ENCODE measurements around the gene RNASET2. TPM values are rescaled to one million over a fixed set of nuclear protein-coding genes. Genes with fewer than 3 reads are reported as not detected.
A peak's percentile ranks its signal among the peaks of the same experiment; 100 is the strongest.

The RNASET2 gene
- 100 to 1,000 TPM in 1 of 2 donors, 10 to 100 TPM in 1; 87.1 to 126 TPM for total RNA-seq

GRCh38 chr6:166956444-166957086 lies at the start of gene RNASET2:
Gene RNASET2, minus strand, starts transcription at chr6:166956550. Its CDS starts 368 bp downstream, at chr6:166956182.
- intact Hi-C loops (cut with DNase I) = loop anchor here (5.0 kb wide), 1 partner anchor 41 kb away; the partner anchor contains the start of gene CEP43
- DNase-seq = peak; percentile 99

GRCh38 chr6:167005350-167006159 lies 49.2 kb upstream of the RNASET2 start:
- no peaks in the 10 kb centered on the region for H3K9me3 ChIP-seq
- intact Hi-C loops (cut with DNase I) = no loop called here
- no peak overlapping the region for H3K4me3 ChIP-seq
- no peak overlapping the region for H3K27ac ChIP-seq
- H3K9ac ChIP-seq (ENCODE audit: low read depth in 2 of 2, low read length in 2 of 2) = no peak overlapping the region
- no peaks in the 10 kb centered on the region for H3K27me3 ChIP-seq
- peak; percentile 23 for DNase-seq
- peaks cover 2% of the 10 kb centered on the region for H3K4me1 ChIP-seq
- no peak for TF ChIP-seq CTCF (IDR thresholded peaks at IDR 0.05)
- no peaks in the 10 kb centered on the region for H3K36me3 ChIP-seq

More at GRCh38 chr6:166956444-166957086, at the start of gene RNASET2:
- TF ChIP-seq CTCF (IDR thresholded peaks at IDR 0.05) = no peak
- no peaks in the 10 kb centered on the region for H3K27me3 ChIP-seq
- peak within 1 kb of the TSS; percentile 95 for H3K27ac ChIP-seq
- H3K9me3 ChIP-seq = no peaks in the 10 kb centered on the region
- H3K9ac ChIP-seq (ENCODE audit: low read depth in 2 of 2, low read length in 2 of 2) = peak within 1 kb of the TSS; percentile 79 to 97
- peaks cover 13% of the 10 kb centered on the region for H3K4me1 ChIP-seq
- H3K4me3 ChIP-seq = peak within 1 kb of the TSS; percentile 96
- H3K36me3 ChIP-seq = no peaks in the 10 kb centered on the region

GRCh38 chr6:167000759-167001158 lies 44.4 kb upstream of the RNASET2 start:
- Histone ChIP-seq H3K4me1 (peaks cover 7% of the 10 kb centered on the region), H3K9ac (ENCODE audit: low read depth in 2 of 2, low read length in 2 of 2) (no peak overlapping the region), H3K27me3 (no peaks in the 10 kb centered on the region), H3K4me3 (no peak overlapping the region), H3K27ac (no peak overlapping the region), H3K36me3 (no peaks in the 10 kb centered on the region), H3K9me3 (no peaks in the 10 kb centered on the region)
- intact Hi-C loops (cut with DNase I) = no loop called here
- TF ChIP-seq CTCF (IDR thresholded peaks at IDR 0.05) = no peak
- DNase-seq = no peak

- DNase-seq = peak; percentile 63
- Histone ChIP-seq H3K9me3 (no peaks in the 10 kb centered on the region), H3K4me3 (peak overlapping the region; percentile 98), H3K36me3 (no peaks in the 10 kb centered on the region), H3K27ac (peak overlapping the region; percentile 72), H3K9ac (ENCODE audit: low read depth in 2 of 2, low read length in 2 of 2) (peak overlapping the region; percentile 76 to 89), H3K4me1 (peaks cover 7% of the 10 kb centered on the region), H3K27me3 (no peaks in the 10 kb centered on the region)
- TF ChIP-seq CTCF (IDR thresholded peaks at IDR 0.05) = no peak
- intact Hi-C loops (cut with DNase I) = loop anchor here (5.0 kb wide), 2 partner anchors 43 to 142 kb away; partner anchors contain the start of gene RNASET2
Observed at GRCh38 chr6:166999884-167000253, 43.5 kb upstream of the RNASET2 start.

- Histone ChIP-seq H3K36me3 (no peaks in the 10 kb centered on the region), H3K27me3 (no peaks in the 10 kb centered on the region), H3K9ac (ENCODE audit: low read depth in 2 of 2, low read length in 2 of 2) (peak within 1 kb of the TSS; percentile 76 to 89), H3K27ac (peak within 1 kb of the TSS; percentile 72), H3K4me1 (peaks cover 7% of the 10 kb centered on the region), H3K4me3 (peak within 1 kb of the TSS; percentile 98), H3K9me3 (no peaks in the 10 kb centered on the region)
- peak; percentile 93 for DNase-seq
- no peak for TF ChIP-seq CTCF (IDR thresholded peaks at IDR 0.05)
- intact Hi-C loops (cut with DNase I) = loop anchor here (5.0 kb wide), 2 partner anchors 42 to 143 kb away; partner anchors contain the start of gene RNASET2
Observed at GRCh38 chr6:166999145-166999883, 43.0 kb upstream of the RNASET2 start, which contains the start of gene CEP43. Gene CEP43, plus strand, starts transcription at chr6:166999397. Its CDS starts 16 bp downstream, at chr6:166999413.
